PC-3 (cell line): Measurements from ENCODE around the gene RNF166.

Experiments
- EZH2 ChIP-seq: fragments of 300-600 bp; sonication (generic); IDR thresholded peaks from one replicate; pipeline ENCODE4 v1.6.1; 2017; ENCODE audit warnings: antibody characterized with exemption, mild to moderate bottlenecking, low read length; ENCODE audit not compliant: unreplicated experiment
- TF ChIP-seq, protein P1 (sequence below): fragments of 300-600 bp; sonication (generic); conservative IDR thresholded peaks from 2 replicates; pipeline ENCODE4 v1.5.1; 2017; ENCODE audit warnings: antibody characterized with exemption, low read depth, mild to moderate bottlenecking, low read length

DNA sequence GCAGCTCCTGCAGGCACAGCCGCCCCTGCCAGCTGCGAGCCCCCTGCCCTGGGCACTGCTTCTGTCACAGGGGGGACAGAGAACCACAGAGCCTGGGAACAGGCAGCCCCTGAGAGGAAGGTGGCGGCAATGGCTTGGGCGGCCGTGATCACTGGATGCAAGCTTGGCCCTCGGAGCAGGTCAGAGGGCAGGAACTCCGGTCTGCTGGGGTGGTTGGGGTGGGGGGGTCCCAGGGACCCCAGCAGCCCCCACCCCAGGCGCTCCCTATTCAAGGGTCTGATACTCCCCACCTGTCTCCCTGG is 53.5 kb downstream of the RNF166 start:
- TF ChIP-seq, protein P1, sequence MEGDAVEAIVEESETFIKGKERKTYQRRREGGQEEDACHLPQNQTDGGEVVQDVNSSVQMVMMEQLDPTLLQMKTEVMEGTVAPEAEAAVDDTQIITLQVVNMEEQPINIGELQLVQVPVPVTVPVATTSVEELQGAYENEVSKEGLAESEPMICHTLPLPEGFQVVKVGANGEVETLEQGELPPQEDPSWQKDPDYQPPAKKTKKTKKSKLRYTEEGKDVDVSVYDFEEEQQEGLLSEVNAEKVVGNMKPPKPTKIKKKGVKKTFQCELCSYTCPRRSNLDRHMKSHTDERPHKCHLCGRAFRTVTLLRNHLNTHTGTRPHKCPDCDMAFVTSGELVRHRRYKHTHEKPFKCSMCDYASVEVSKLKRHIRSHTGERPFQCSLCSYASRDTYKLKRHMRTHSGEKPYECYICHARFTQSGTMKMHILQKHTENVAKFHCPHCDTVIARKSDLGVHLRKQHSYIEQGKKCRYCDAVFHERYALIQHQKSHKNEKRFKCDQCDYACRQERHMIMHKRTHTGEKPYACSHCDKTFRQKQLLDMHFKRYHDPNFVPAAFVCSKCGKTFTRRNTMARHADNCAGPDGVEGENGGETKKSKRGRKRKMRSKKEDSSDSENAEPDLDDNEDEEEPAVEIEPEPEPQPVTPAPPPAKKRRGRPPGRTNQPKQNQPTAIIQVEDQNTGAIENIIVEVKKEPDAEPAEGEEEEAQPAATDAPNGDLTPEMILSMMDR = no peak
- no peak for TF ChIP-seq EZH2
